Measurements from ENCODE around the gene RBM4B. TPM values are rescaled to one million over a fixed set of nuclear protein-coding genes. Genes with fewer than 3 reads are reported as not detected.

The RBM4B gene
- total and polyA plus RNA-seq, 8 donors = 11.3 to 61.4 (median 16.1) TPM; not detected in 1

DNA sequence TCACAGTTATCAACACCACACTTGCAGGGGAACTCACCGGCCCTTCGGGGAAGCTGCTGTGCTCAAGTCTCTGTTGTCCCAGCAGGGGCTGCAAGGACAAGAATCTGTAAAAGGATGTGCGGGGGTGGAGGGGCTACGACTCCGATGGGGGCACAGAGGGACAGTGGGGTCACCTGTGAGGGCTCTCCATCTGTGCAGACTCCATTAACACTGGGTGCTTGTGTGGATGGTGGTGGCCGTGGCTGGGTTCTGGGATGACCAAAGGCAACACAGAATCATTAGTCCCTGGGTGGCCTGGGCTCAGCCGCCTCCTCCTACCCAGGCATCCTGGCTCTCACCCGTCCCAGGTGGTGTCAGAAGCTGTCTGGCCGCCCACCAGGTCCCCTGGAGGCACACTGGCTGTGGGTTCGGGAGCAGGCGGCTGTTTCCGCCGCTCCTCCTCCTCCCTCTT lies 10.2 kb upstream of the RBM4B start:
- TF ChIP-seq EP300 (IDR thresholded peaks at IDR 0.05) (no peak), POLR2AphosphoS5 (IDR thresholded peaks at IDR 0.05) (no peak), POLR2A (IDR thresholded peaks at IDR 0.05) (no peak), CTCF (IDR thresholded peaks at IDR 0.05) (no peak)
- H3K27me3 ChIP-seq = no peaks in the 10 kb centered on the region
- no peak overlapping the region for H3K4me3 ChIP-seq
- no peaks in the 10 kb centered on the region for H3K4me1 ChIP-seq
- H3K9me3 ChIP-seq = no peaks in the 10 kb centered on the region
- 80 to 90% (median 88%) methylated on average over 12 to 13 of the region's 13 CpGs for WGBS, 5 donors
- H3K27ac ChIP-seq = no peak overlapping the region
- DNase-seq = no peak
- peaks cover 0 to 3% (median 0%) of the 10 kb centered on the region in 4 donors for H3K36me3 ChIP-seq
- intact Hi-C loops (cut with DNase I; ENCODE audit: low total_unique reads) = loop anchor here (10.0 kb wide), 1 partner anchor 283 kb away; no protein-coding TSS in a partner anchor

GRCh38 chr11:66686801-66687750 lies 9.4 kb upstream of the RBM4B start:
- H3K36me3 ChIP-seq = peaks cover 0 to 3% (median 0%) of the 10 kb centered on the region in 4 donors
- H3K9me3 ChIP-seq = no peaks in the 10 kb centered on the region
- no peak overlapping the region for H3K27ac ChIP-seq
- 88 to 93% (median 92%) methylated on average over 27 to 33 of the region's 33 CpGs for WGBS, 5 donors
- no peak for DNase-seq
- H3K4me1 ChIP-seq = no peaks in the 10 kb centered on the region
- intact Hi-C loops (cut with DNase I; ENCODE audit: low total_unique reads) = loop anchor here (10.0 kb wide), 1 partner anchor 282 kb away; no protein-coding TSS in a partner anchor
- H3K4me3 ChIP-seq = no peak overlapping the region
- no peaks in the 10 kb centered on the region for H3K27me3 ChIP-seq
- TF ChIP-seq EP300 (IDR thresholded peaks at IDR 0.05) = no peak
- no peak for TF ChIP-seq POLR2AphosphoS5 (IDR thresholded peaks at IDR 0.05)
- no peak for TF ChIP-seq CTCF (IDR thresholded peaks at IDR 0.05)
- no peak for TF ChIP-seq POLR2A (IDR thresholded peaks at IDR 0.05)

- H3K4me1 ChIP-seq = no peaks in the 10 kb centered on the region
- WGBS, 5 donors = 80 to 92% (median 89%) methylated on average over 15 of the region's 15 CpGs
- TF ChIP-seq POLR2A (IDR thresholded peaks at IDR 0.05) (no peak), EP300 (IDR thresholded peaks at IDR 0.05) (no peak), CTCF (IDR thresholded peaks at IDR 0.05) (no peak), POLR2AphosphoS5 (IDR thresholded peaks at IDR 0.05) (no peak)
- H3K36me3 ChIP-seq = peaks cover 0 to 3% (median 0%) of the 10 kb centered on the region in 4 donors
- intact Hi-C loops (cut with DNase I; ENCODE audit: low total_unique reads) = loop anchor here (10.0 kb wide), 1 partner anchor 281 kb away; no protein-coding TSS in a partner anchor
- no peak overlapping the region for H3K4me3 ChIP-seq
- DNase-seq = peak in 1 of 2 donors; percentile 26
- H3K9me3 ChIP-seq = no peaks in the 10 kb centered on the region
- H3K27me3 ChIP-seq = no peaks in the 10 kb centered on the region
- H3K27ac ChIP-seq = no peak overlapping the region
Measured at GRCh38 chr11:66686100-66686785, 8.6 kb upstream of the RBM4B start.

All from stomach (tissue), 9 donors.